GM12878 (cell line): Measurements from ENCODE around the gene TBP. TPM values are rescaled to one million over a fixed set of nuclear protein-coding genes. Genes with fewer than 3 reads are reported as not detected.

ENCODE experiments used
- BACH1 ChIP-seq: fragments of 450-650 bp; IDR thresholded peaks from 2 replicates; pipeline ENCODE4 v1.6.1; 2017; ENCODE audit warnings: mild to moderate bottlenecking, borderline replicate concordance
- CBX5 ChIP-seq: sonication (generic); IDR thresholded peaks from 2 replicates; pipeline ENCODE4 v1.6.1; 2016; ENCODE audit warnings: low read depth, moderate library complexity, mild to moderate bottlenecking, inconsistent platforms
- CHD1 ChIP-seq: IDR thresholded peaks from 2 replicates; pipeline ENCODE4 v1.6.1; 2012; ENCODE audit warnings: low read depth, low read length, improper control_type of control experiment
- CREB1 ChIP-seq: IDR thresholded peaks from 2 replicates; pipeline ENCODE4 v1.6.1; 2012; ENCODE audit warnings: low read depth, mild to moderate bottlenecking, inconsistent platforms
- EZH2 ChIP-seq: IDR thresholded peaks from 2 replicates; pipeline ENCODE4 v1.6.1; 2012; ENCODE audit warnings: low read depth, mild to moderate bottlenecking, control low read depth, inconsistent platforms, low read length, borderline replicate concordance; ENCODE audit not compliant: control insufficient read depth
- HDAC2 ChIP-seq: fragments of 200-600 bp; sonication (generic); IDR thresholded peaks from 2 replicates; pipeline ENCODE4 v1.6.1; 2017
- IKZF1 ChIP-seq: fragments of 450-650 bp; conservative IDR thresholded peaks from 2 replicates; pipeline ENCODE4 v1.6.1; 2017; ENCODE audit warnings: antibody characterized with exemption, mild to moderate bottlenecking
- KDM1A ChIP-seq: fragments of 200-600 bp; sonication (generic); IDR thresholded peaks from 2 replicates; pipeline ENCODE4 v1.6.1; 2016; ENCODE audit warnings: borderline replicate concordance
- MEF2B ChIP-seq: fragments of 450-650 bp; IDR thresholded peaks from 2 replicates; pipeline ENCODE4 v1.6.1; 2018; ENCODE audit warnings: mild to moderate bottlenecking, moderate library complexity; ENCODE audit not compliant: partially characterized antibody, poor library complexity, severe bottlenecking
- PBX3 ChIP-seq: IDR thresholded peaks from 2 replicates; pipeline ENCODE4 v1.6.1; 2011; ENCODE audit warnings: mild to moderate bottlenecking, low read depth, low read length, moderate library complexity; ENCODE audit not compliant: insufficient replicate concordance
- POLR2AphosphoS2 ChIP-seq: IDR thresholded peaks from 2 replicates; pipeline ENCODE4 v1.6.1; 2011; ENCODE audit warnings: low read depth, mild to moderate bottlenecking, low read length, improper control_type of control experiment, moderate library complexity
- PRDM15 ChIP-seq: fragments of 450-650 bp; formaldehyde crosslinking; IDR thresholded peaks from 2 replicates; pipeline ENCODE4 v1.4.0; 2020; ENCODE audit warnings: mild to moderate bottlenecking, moderate library complexity
- USF2 ChIP-seq: IDR thresholded peaks from 2 replicates; pipeline ENCODE4 v1.6.1; 2011; ENCODE audit warnings: low read depth, low read length, improper control_type of control experiment, borderline replicate concordance
- WRNIP1 ChIP-seq: IDR thresholded peaks from 2 replicates; pipeline ENCODE4 v1.6.1; 2011; ENCODE audit warnings: low read depth, low read length, improper control_type of control experiment, borderline replicate concordance
- ZBED1 ChIP-seq: IDR thresholded peaks from 2 replicates; pipeline ENCODE4 v1.6.1; 2016; ENCODE audit warnings: borderline replicate concordance
- ZBTB40 ChIP-seq: fragments of 450-650 bp; IDR thresholded peaks from 2 replicates; pipeline ENCODE4 v1.6.1; 2016; ENCODE audit warnings: mild to moderate bottlenecking, moderate library complexity, borderline replicate concordance
- ZNF207 ChIP-seq: fragments of 450-650 bp; IDR thresholded peaks from 2 replicates; pipeline ENCODE4 v1.6.1; 2014; ENCODE audit warnings: antibody characterized with exemption, mild to moderate bottlenecking, borderline replicate concordance
- ZNF217 ChIP-seq: fragments of 450-650 bp; IDR thresholded peaks from 2 replicates; pipeline ENCODE4 v1.6.1; 2017; ENCODE audit warnings: antibody characterized with exemption, mild to moderate bottlenecking
- ZSCAN29 ChIP-seq: fragments of 450-650 bp; IDR thresholded peaks from 2 replicates; pipeline ENCODE4 v1.6.1; 2017; ENCODE audit warnings: mild to moderate bottlenecking, moderate library complexity
- polyA plus RNA-seq, 11 experiments: library from polyadenylated mRNA; depleted of rRNA in 4 of 11; unstranded in 6 of 11; stranded (reverse) in 5 of 11; fragments of >200 nt; fragmentation: Nextera tagmentation in 4 of 11; fragmentation: Illumina TruSeq in 1 of 11; extraction: Ambion mirVana in 4 of 11; extraction: Trizol in 1 of 11; gene quantifications; 1 replicate in 1 of 11; 2 replicates in 10 of 11; pipeline versions ENCODE4 v1.2.1 to v1.2.3, GENCODE V29; 2011 to 2016; ENCODE audit warnings: inconsistent platforms in 2 of 11, missing spikeins in 2 of 11, low read depth in 1 of 11
- total RNA-seq, 4 experiments: library from RNA; depleted of rRNA in 3 of 4; stranded (reverse); fragments of >200 nt in 3 of 4; fragmentation: Illumina TruSeq in 1 of 4; extraction: Trizol in 1 of 4; gene quantifications; 2 replicates each; pipeline versions ENCODE4 v1.2.1 to v1.2.3, GENCODE V29; 2013 to 2021

TBP gene
- total and polyA plus RNA-seq, 10 of the 15 experiments (the other 5 are each of a cell fraction or from before 2014, with no cell fraction given) = 13.6 to 39.5 (median 26.5) TPM

- no peak for TF ChIP-seq ZBTB40
- no peak for TF ChIP-seq PRDM15 (CRISPR knock-in tag)
- no peak for TF ChIP-seq KDM1A
- no peak for TF ChIP-seq EZH2
- TF ChIP-seq CHD1 = no peak
- 0 out of 2 replicates have a peak, but pooled peaks have one; percentile 18 for TF ChIP-seq BACH1
- no peak for TF ChIP-seq ZSCAN29
- TF ChIP-seq HDAC2 = 0 out of 2 replicates have a peak, but pooled peaks have one; percentile 49
- no peak; the same call in 1 of the 2 replicates for TF ChIP-seq USF2
- TF ChIP-seq WRNIP1 = no peak
- no peak for TF ChIP-seq IKZF1
- TF ChIP-seq ZNF207 = peak; percentile 21; the same call in 1 of the 2 replicates
- TF ChIP-seq CBX5 = no peak
- TF ChIP-seq CREB1 = no peak
- peak; percentile 69 for TF ChIP-seq PBX3
- no peak for TF ChIP-seq MEF2B
- no peak for TF ChIP-seq ZBED1
- TF ChIP-seq POLR2AphosphoS2 = no peak
- no peak for TF ChIP-seq ZNF217
Measured at GRCh38 chr6:170553534-170554012, 596 bp upstream of the TBP start (continued).
